DMS53 (cell line): ENCODE data around the gene ITGB2.
"Not testable (repeated sequence)": the region's sequence is repeated elsewhere in the genome, so short reads cannot be mapped to it uniquely, and the experiment has no call there.

Experiments
- DNase-seq: peaks from one replicate; lab custom pipeline; 2025; lab: John Stamatoyannopoulos, UW

ITGB2 gene

DNA sequence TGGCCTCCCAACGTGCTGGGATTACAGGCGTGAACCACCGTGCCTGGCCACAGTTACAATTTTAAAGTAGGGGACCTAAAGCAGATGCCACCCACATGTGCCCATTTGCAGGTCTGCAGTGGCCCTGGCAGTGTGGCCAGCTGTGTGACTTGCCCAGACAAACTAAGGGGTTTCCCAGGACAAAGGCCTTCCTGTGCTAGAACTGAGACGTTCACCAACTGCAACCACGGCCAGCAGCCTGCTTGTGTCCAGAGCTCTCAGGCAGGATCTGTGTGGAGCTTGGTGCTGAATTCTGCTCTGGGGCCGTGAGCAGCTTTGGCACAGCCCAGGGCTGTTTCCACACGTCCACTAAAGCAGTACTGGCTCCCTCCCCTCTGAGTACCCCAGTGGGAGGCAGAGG, 36.6 kb downstream of the ITGB2 start:
- no peak for DNase-seq

DNA sequence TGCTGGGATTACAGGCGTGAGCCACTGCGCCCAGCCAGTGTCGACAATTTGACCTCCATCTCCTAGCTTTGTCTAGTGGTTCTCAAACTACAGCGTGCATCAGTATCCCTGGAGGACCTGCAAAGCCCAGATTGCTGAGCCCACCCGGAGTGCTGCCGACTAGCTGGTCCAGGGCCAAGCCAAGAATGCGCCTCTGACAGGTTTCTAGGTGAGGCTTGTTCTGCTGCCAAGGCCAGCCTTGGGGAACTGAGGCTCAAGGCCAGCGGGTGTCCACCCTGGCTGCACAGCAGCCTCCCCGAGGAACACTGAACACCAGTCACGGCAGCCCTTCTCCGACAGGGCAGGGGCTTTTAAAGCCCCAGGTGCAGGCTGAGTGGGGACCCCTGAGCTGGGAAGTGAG, 37.4 kb downstream of the ITGB2 start:
- DNase-seq: no peak

DNA sequence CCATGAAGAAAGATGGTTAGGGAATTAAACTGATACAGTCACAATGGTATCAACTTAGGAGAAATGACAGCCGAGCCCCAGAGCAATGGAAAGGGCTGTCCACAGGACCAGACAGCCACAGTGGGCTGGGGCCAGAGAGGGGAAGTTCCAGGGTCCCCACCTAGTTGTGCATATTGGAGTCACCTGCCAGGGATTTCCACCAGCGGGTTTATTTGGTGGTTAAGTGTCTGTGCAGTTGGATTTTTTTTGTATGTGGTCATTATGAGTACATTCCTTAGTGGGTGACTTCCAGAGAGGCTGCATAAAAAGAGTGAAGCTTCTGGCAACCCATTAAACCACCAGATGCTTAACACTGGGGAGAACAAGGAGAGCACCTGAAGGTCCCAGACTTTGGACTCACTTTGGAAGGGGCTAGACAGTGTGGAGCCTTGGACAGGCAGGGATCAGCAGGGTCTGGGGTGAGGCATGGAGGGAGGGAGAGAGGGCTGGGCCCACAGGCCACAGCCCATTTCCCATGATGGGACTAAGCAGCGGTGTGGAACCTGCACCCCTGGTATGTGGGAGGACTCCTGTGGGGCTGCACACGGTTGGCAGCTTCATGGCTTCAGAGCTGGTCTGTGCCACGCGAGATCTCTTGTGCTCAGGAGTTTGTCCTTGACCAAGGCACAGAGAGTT, 39.4 kb downstream of the ITGB2 start:
- no peak for DNase-seq

DNA sequence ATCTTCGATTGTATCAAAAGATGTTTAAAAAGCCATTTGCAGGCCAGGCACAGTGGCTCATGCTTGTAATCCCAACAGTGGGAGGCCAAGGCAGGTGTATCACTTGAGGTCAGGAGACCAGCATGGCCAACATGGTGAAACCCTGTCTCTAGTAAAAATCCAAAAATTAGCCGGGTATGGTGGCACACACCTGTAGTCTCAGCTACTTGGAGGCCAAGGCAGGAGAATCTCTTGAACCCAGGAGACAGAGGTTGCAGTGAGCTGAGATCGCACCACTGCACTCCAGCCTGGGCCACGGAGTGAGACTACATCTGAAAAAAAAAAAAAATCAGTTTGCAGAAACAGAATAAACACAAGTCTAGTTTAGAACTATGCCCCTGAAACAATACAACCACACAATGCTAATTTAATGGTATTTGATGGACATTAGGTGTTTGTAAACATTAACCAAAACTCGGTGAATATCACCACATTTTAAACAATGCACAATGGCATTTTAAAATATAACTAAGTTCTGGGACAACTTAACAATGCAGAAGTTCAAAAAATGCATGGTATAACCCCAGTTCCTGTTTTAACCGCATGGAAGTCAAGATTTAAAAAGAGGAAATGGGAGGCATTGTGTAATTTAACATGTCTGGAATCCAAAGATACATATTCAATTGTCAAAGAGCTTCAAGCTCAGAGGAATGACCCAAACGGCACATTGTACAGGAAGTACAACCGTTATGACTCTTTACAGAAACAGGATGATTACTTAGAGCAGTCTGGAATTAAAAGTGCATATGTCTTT, 40.1 kb downstream of the ITGB2 start:
- DNase-seq: no peak

DNA sequence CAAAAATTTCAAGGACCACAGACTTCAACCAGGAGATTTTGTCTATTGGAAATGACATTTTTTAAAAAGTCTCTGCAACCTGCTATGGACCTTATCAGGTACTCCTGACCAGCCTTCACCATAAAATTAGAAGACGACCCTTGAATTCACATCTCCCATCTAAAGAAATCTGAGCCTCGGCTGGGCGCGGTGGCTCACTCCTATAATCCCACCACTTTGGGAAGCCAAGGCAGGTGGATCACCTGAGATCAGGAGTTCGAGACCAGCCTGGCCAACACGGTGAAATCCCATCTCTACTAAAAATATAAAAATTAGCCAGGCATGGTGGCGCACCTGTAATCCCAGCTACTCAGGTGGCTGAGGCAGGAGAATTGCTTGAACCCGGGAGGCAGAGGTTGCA, 41.5 kb downstream of the ITGB2 start:
- not testable (repeated sequence) for DNase-seq

DNA sequence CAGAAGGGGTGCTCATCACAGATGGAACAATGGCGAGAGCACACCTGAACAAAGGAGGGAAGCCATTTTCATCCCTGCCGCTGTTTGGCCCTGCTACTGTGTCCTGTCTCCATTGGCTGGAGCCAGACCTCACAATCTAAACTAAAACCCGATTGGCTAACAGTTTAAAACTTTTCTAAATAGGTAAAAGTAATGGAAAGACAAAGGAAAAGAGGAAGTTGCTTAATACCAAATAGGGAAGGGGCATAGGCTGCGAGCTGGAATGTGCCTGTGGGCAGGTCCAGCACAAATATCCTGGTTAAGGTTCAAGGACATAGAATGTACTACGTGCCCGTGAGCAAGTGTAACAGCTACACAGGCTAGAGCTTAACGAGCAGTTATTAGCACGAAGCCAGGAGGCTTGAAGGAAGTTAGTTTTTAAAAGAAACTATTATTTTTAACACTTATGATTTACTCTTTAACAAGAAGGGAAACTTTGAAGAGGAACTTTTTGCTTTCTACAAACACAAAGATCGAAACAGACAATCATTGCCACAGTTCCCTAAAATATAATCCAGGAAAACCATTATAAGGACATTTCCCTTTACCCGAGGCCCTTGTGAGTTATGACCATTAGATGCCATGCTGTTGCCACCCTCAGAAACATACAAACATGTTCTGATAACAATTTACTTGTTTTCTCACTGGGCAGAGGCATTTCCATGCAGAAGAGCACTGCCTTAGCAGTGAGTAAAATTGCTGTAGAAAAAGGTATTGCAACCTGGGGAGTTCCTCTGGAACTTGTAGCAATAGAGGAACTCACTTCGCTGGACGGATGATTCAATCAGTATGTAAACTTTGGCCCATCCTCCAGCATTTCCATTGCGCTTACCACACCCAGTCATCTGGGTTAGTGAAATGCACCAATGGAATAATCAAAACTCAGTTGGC, 42.4 kb downstream of the ITGB2 start:
- no peak for DNase-seq

DNA sequence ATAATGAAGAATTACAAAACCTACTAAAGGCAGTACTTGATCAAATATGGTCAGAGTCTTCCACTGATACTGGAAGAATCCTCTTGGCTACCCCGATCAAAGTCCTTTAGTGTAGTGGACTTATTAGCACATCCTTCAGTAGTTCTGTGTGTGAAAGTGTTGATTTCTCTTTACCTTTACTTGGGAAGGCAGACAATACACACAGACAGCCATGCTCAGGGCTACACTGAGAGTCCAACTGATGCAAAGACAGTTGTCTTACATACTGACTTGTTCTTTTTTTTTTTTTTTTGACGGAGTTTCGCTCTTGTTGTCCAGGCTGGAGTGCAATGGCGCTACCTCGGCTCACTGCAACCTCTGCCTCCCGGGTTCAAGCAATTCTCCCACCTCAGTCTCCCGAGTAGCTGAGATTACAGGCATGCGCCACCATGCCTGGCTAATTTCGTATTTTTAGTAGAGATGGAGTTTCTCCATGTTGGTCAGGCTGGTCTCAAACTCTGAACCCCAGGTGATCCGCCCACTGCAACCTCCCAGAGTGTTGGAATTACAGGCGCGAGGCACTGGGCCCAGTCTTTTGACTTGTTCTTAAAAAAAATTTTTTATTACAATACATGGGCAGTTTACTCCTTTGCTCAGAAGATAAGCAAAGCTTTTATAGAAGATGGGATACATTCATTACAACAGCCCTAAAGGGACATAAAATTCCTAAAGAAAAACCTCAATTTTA, 43.7 kb downstream of the ITGB2 start:
- DNase-seq: no peak

DNA sequence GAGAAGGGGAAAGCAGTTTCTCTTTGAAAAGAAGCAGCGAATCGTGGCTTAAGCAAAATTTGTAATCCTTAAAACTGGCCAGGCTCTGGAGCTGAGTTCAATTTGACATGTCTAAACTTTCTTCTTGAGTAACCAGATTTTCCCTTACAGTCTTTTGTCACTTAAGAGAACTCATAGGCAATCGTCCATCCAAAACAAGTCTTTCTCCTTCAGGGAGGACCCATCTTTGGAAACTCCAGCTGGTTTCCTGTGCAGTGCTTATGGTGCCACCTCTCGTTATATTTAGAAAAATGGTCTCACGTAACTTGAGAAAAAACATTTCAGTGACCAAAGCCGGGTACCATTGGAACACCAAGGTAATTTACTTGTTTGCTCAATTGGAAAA, 45.4 kb downstream of the ITGB2 start:
- DNase-seq: no peak

DNA sequence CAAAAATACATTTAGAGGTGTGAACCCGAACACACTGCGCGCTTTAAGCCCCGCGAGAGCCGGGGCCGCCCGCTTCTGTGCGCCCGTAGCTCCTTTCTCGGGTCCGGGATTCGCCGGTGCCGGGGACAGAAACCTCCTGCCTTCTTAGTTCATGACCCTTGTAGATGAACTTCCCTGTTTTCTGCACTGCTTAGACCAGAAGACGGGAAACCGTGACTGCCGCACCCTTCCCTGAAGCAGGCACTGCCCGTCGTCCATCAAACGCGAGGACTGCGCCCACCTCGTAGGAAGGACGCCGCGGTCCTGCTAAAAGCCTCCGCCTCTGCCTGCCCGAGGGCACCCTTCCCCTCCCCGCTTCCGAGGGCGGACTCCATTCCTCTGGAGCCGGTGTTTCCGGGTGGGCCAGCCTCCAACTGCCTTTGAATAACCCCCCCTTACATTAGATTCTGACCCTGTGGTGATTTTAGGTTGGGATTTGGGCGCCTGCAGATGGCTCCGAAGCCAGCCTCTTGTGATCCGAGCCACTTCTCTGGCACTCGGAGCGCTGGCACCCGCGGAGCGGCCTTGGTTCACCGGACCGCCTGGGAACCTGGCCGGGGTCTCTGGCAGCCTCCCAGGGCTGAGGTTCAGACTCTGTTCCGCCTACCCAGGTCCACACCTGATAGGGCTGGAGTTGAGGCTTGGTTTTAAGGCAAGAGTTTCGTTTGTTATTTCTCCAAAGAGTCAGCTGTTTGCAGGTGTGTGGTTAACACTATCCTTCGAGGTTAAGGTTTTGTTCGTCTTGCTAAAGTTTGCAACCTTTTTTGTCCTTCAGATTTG, 46.0 kb downstream of the ITGB2 start:
- peak; percentile 67 for DNase-seq

DNA sequence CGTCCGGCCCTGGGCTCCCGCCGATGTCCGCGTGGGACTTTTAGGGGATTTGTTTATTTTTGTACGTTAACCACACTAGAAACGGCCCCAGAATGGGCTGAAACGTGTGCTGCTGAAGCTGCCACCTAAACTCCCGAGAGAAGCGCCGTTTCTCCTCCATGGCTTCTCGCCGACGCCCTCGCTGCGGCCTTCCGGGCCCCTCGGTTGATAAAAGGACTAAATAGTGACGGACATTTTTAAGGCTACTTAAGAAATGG, 46.5 kb downstream of the ITGB2 start:
- no peak for DNase-seq

DNA sequence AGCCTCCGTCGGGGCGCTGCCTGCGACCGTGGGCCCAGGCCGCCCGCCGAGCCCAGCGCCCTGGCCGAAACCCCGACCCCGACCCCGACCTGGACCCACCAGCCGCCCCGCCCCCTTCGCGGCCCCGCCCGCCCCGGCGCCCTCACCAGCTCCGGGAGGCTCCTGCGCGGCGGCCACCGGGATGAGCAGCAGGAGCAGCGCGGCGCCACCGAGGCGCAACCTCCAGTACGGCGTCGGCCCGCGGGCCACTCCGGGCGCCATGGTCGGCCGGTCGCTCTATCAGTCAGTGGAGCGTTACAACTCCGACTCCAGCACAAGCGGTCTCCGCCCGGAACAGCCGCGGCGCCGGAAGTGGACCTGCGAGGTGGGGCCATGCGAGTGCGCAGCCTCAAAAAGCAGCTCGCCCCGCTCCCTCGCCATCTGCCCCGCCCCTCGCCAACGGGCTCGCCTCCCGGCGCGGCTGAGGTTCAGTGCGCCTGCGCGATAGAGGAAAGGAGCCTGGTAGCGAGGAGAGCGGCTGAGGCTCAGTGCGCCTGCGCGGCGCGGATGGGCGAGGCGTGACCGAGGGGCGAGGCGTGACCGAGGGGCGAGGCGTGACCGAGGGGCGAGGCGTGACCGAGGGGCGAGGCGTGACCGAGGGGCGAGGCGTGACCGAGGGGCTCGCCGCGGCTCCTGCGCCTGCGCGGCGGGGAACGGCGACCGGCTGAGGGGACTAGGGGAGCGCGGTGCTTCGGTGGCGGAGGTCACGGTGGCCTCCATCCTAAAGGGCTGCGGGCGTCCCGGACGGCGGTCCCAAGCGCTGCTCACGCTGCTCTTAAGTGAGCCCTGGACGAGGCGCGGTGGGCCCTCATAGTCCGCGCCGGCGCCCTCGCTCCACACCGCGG, 47.1 kb downstream of the ITGB2 start, which contains the start of gene PTTG1IP:
Gene PTTG1IP (minus strand): TSS at position 335 of the 884 bp plus-strand sequence. CDS start 74 bp downstream, at position 261.
- DNase-seq: peak; percentile 96

DNA sequence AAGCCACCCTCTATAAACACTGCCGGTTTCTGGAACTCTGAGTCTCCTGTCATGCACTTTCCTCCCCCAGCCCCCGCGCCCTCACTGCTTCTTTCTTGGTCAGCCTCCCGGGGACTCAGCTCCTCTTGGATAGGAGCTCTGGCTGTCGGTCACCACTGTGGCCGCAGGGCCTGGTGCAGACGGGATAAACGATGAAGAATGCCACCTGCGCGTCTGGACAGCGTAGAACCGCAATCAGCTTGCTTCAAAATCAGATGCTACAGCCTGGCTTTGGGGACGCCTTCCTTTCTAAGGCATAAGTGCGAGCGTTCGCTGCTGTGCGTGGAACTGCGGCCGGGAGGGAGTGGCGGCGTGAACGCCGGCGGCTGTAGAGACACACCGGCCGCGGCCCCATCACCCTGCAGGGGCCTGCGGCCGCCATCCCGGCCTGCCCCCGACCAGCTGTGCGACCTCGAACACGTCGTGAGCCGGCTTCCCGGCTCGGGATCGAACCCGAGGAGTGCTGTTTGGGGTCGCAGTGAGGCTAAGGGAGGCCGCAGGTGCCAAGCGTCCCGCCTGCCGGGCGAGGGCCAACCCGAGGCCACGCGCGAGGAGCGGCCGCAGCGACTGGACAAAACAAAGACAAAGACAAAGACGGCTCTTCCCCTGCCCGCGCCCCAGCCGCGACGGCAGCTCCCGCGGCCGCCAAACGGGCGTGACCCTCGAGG, 47.9 kb downstream of the ITGB2 start:
- DNase-seq: peak; percentile 65

DNA sequence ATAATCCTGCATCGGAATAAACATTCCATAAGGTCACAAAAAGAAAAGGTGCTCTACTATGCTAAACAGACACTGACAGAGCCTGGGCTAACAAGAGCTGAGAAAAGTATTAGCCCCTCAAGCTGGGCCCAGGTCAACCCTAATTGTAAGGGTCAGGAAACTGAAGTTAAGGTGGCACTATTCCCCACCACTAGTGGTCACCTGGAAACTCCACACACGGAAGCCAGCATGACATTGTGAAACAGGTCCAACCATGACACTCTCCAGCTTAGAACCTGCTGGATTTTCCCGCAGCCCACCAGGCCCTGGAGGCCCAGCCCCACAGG, 48.4 kb downstream of the ITGB2 start:
- peak; percentile 55 for DNase-seq

DNA sequence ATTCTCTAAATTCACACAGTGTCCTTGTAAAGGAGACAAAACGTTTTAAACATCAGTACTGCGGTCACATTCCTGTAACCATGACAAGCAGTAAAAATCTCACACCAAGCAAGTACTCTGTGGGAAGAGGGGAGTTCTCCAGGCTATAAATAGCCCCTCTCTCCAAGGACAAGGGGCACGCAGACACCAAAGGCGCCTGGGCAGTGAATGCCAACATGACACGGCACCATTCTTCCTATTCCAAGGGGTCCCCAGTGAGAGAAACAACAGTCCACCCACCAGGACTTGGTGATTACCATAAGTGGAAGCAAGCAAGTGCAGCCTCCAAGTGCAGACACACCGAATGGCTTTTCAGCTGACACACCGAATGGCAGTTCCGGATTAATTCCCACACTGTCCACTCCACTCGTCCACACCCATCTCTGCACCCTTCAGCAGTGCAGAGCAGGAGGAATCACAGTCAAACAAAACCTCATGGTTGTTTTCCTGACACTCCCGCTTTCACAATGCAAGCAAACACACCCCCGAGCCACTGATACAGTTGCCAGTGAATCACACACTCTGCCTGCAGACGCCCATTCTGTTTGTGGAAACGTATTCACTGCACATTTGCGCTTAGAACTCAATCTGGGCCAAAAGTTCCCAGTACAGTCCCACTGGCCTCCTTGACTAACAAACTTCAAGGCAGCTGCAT, 49.0 kb downstream of the ITGB2 start:
- DNase-seq: no peak

DNA sequence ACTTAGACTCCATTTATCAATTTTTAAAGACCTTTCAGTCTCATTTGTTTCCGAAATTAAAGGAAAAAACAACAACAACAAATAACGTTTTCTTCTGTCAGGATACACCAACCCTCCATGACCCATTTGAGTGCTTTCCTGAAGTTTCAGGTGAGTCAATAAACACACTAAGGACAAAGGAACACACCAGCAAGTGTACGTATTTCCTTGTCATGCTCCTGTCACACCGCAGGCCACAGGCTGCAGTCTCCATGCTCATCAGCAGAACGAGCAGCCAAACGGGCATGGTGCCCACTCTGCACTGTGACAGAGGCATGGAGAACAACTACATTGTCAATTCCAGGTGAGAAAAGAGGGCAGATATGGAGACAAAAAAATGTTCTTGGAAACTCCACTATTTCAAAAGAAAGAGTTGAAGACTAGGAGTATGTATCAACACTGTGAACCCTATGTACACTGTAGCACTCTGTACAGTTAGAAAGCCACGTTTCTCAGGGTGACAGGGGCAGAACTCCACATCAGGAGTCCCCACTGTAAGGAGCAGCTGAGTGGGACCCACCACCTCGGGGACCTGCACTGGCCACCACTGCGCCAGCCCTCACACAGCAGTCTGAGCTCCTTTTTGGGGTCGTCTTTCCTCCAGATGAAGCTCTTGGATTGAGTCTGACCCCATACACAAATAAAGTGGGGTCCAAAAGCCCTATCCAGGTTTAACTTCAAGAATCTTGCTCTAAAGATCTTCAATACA, 49.8 kb downstream of the ITGB2 start:
- peak; percentile 20 for DNase-seq

DNA sequence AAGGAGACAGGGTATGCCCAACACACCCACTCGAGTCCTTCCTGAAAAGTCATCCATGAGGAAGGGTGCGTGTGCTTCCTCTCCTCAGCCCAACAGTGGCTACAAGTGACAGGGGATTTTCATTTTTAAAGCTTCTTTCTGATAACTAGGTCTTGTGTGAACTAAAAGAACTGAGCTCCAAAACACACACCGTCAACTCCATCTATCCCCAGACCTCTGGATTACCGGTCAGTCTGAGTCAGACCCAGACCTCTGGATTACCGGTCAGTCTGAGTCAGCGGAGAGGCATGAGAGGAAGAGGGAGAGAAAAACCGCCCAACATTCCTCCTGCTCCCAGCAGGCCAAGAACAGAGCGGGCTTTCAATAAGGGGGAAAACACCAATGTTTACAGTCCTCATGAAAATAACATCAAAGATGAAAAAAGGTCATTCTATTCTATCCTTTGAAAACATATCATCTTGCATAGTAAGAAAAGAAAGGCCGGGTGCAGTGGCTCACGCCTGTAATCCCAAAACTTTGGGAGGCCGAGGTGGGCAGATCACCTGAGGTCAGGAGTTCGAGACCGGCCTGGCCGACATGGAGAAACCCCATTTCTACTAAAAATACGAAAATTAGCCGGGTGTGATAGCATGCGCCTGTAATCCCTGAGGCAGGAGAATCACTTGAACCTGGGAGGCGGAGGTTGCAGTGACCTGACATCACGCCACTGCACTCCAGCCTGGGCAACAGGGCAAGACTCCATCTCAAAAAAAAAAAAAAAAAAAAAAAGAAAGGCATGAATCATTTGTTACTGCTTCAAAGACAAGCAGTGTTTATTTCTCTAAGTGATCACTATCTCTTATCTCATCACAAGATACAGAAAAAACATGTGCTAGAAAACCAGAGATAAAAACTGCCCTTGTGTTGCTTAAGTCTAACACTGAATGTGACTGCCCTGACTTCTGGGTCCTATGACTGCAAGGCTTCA, 50.6 kb downstream of the ITGB2 start:
- no peak for DNase-seq

DNA sequence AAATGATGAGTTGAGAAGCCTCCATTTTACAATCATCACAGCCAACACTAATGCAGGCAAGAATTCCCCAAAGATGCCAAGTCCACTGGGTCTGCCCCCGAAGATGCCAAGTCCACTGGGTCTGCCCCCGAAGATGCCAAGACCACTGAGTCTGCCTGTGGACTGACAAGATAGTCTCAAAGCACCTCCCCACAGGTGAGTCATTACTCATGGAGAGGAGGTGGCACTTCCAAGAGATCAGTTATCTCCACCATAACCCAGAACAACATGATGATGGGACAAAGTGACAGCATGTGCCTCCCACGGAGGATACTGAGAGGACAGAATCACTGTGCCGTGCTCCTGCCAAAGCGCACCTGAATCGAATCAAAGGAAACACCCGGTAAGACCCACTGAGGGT, 52.0 kb downstream of the ITGB2 start:
- no peak for DNase-seq
